GM12873 (cell line): ENCODE data around the gene CACNA2D4.

ENCODE experiments used
- CTCF ChIP-seq: IDR thresholded peaks from 2 replicates; pipeline ENCODE4 v1.5.1; 2012; ENCODE audit warnings: low read depth, mild to moderate bottlenecking, moderate library complexity, low read length, control low read depth; ENCODE audit not compliant: insufficient read depth; ENCODE audit errors: missing control alignments

Gene CACNA2D4

GRCh38 chr12:1845427-1845826 lies 73.0 kb downstream of the CACNA2D4 start:
- TF ChIP-seq CTCF, result no peak

GRCh38 chr12:1844661-1845409 lies 73.6 kb downstream of the CACNA2D4 start:
- TF ChIP-seq CTCF, result no peak

- no peak for TF ChIP-seq CTCF
Observed at GRCh38 chr12:1844223-1844622, 74.2 kb downstream of the CACNA2D4 start.

GRCh38 chr12:1843641-1844005 lies 74.8 kb downstream of the CACNA2D4 start:
- TF ChIP-seq CTCF, result no peak

- TF ChIP-seq CTCF, result no peak
Observed at GRCh38 chr12:1842905-1843640, 75.4 kb downstream of the CACNA2D4 start.

GRCh38 chr12:1842183-1842904 lies 76.1 kb downstream of the CACNA2D4 start:
- no peak for TF ChIP-seq CTCF

- no peak for TF ChIP-seq CTCF
Observed at GRCh38 chr12:1841586-1842182, 76.8 kb downstream of the CACNA2D4 start.
